NK-92 (cell line): Measurements from ENCODE around the gene NUDT16L1.
"Not testable (repeated sequence)": the region's sequence is repeated elsewhere in the genome, so short reads cannot be mapped to it uniquely, and the experiment has no call there.

Experiments used
- DNase-seq: peaks from one replicate; lab custom pipeline; 2025; ENCODE audit not compliant: unreplicated experiment; lab: John Stamatoyannopoulos, UW

NUDT16L1 gene

DNA sequence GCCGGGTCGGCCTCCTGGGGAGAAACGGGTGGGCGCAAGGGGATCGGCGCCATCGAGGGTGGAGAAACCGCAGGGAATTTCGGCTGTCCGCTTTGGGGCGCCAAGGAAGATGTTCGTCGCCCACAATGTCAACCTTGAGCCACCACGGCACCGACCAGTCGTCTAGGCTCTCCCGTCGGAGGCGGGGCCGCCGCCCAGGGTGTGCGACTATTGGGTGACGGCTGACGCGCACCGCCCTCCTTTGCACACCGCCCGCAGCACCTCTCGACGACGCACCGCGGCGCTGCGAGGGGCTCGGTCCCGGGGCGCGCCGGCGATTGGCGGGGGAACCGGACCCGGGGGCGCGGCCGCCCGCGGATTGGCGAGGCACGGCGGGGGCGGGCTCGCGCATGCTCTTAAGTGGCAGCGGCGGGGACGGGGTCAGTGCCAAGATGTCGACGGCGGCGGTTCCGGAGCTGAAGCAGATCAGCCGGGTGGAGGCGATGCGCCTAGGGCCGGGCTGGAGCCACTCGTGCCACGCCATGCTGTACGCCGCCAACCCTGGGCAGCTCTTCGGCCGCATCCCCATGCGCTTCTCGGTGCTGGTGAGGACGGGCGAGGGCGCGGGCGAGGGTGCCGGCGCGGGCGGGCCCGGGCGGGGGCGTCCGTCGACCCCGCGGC lies at the start of gene NUDT16L1:
NUDT16L1 (plus strand) TSS at position 267 of the 660 bp plus-strand sequence; CDS start at position 432, 165 bp downstream.
- peak; percentile 83 for DNase-seq

DNA sequence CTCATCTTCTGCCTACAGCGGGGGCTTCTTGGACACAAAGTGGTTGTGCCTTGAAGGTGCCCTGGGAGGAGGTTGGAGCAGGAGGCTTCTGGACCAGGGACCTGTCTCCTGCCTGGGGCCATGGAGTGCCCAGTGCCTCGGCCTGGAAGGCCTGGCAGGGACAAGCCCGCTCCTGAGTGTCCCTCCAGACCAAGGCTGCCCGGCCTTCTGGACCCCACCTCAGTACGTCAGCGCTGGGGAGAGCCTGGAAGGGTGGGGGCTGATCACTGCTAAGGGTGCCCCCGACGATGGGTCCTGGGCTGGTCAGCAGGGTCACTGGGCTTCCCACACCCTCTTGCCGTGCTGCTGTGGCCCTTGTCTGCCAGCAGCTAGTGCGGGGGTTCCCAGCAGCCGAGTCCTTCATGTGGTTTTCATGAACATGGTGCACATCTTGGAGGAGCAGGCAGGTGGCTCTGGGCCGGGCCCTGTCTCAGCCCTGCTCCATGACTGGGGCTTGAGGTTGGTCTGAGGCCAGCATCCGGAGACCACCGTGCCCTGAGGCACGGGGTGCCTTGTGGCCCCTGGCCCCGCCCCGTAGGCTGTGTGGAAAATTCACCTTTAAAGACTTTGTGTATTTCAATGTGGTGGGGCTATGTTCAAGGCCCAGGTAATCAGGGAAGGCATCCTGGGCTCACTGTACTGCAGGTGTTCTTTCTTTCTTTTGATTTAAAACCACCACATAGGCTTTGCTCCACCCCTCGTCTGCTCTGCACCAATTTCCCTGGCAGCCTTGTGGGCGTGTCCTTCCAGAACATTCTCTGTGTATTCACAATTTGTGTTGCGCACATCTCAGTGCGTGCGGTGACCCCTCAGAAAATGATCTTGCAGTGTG lies 46.4 kb upstream of the NUDT16L1 start:
- DNase-seq, result no peak

DNA sequence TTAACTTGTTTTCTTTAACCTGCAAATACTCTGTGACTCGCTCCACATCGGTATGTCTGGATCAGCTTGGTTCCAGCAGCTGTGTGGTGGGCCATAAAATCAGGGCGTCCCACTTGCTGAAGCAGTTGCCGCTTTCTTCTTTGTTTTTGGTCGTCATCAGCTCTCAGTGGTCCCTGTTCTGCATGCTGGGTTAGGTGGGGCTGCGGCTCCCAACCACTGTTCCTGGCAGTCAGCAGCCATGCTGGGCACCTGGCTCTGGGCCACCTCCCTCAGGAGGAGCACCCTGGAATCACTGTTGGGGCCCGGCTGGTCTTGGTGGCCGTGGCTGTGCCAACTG lies 45.8 kb upstream of the NUDT16L1 start:
- DNase-seq, result no peak

DNA sequence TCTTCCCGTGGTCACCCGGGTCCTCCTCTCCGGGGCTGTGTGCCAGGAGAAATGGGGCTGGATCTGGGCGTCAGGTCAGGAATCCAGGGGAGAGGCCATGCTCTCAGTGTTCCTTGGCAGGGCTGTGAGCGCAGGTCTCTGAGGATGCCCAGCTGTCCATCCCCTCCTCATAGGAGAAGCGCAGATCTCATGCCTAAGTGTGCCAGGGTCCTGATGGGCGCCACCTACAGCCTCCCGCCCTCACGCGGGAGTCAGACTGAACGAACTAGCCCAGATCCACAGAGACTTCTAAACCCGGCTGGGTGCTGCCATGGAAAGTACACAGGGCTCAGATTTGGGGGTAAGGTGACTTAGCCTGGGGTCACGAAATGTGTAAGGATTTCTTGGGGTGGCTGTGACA lies 44.4 kb upstream of the NUDT16L1 start:
- no peak for DNase-seq

DNA sequence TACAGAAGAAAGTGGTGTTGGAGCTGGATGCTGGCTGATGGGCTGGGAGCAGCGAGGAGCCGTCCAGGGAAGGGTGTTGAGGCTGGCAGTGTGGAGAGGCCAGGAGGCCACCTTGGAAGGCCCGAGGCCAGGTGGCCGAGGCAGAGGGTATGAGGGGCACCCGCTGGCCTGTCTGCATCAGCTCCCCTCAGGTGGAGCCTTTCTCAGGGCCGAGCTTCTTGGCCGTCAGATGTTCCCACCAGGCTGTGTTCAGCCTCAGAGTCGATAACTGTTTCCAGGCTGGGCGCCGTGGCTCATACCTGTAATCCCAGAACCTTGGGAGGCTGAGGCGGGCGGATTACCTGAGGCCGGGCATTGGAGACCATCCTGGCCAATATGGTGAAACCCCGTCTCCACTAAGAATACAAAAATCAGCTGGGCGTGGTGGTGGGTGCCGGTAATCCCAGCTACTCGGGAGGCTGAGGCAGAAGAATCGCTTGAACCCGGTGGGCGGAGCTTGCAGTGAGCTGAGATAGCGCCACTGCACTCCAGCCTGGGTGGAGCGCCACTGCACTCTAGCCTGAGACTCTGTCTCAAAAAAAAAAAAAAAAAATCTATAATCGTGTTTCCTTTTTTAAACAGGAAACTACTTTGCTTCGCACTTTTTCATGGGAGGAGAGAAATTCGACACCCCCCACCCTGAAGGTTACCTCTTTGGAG lies 43.5 kb upstream of the NUDT16L1 start:
- DNase-seq, result no peak

DNA sequence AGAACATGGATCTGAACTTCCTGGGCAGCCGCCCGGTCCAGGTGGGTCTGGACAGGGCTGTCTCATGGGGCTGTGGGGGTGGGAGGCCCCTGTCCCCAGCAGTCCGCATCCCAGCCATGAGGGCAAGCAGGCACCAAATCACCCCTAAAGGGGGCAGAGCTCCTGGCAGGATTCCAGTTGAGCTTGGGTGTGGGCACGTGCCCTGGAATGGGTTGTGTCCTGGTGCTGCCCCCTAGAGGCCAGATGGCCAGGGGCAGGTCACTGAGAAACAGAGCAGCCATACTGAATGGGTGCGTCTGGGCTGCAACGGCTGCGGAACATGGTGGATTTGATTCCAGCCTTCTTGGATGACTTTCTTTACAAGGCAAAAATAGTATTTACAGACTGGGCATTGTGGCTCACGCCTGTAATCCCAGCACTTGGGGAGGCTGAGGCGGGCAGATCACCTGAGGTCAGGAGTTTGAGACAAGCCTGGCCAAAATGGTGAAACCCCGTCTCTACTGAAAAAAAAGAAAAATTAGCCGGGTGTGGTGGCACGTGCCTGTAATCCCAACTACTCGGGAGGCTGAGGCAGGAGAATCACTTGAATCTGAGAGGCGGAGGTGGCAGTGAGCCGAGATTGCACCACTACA lies 42.8 kb upstream of the NUDT16L1 start:
- not testable (repeated sequence) for DNase-seq

DNA sequence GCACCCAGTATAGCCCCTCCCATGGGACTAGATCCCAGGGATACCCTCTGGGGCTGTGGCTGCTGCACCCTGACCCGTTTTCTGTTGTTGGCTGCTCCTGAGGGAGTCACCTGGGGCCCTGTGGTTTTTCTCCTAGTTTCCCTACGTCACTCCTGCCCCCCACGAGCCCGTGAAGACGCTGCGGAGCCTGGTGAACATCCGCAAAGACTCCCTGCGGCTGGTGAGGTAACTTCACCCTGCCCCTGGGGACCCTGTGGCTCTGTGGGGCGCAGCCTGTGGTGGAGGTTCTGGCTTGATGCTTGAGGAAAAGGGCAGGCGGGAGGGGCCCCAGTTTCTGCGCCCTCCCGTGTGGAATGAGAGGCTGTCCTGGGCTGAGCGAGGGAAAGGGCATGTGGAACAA lies 41.5 kb upstream of the NUDT16L1 start:
- DNase-seq, result no peak

DNA sequence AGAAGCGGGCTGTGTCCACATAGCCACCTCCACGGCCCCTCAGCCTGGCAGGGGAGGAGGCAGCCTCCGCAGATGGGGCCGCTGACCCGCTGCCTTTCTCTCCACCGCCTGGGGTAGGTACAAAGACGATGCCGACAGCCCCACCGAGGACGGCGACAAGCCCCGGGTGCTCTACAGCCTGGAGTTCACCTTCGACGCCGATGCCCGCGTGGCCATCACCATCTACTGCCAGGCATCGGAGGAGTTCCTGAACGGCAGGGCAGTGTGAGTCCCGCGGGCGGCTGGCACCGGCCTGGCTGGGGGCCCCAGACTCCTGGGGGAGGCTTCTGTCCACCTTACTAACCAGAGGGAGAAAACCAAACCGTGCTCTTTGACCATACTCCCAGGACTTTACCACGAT lies 40.8 kb upstream of the NUDT16L1 start:
- DNase-seq, result no peak

DNA sequence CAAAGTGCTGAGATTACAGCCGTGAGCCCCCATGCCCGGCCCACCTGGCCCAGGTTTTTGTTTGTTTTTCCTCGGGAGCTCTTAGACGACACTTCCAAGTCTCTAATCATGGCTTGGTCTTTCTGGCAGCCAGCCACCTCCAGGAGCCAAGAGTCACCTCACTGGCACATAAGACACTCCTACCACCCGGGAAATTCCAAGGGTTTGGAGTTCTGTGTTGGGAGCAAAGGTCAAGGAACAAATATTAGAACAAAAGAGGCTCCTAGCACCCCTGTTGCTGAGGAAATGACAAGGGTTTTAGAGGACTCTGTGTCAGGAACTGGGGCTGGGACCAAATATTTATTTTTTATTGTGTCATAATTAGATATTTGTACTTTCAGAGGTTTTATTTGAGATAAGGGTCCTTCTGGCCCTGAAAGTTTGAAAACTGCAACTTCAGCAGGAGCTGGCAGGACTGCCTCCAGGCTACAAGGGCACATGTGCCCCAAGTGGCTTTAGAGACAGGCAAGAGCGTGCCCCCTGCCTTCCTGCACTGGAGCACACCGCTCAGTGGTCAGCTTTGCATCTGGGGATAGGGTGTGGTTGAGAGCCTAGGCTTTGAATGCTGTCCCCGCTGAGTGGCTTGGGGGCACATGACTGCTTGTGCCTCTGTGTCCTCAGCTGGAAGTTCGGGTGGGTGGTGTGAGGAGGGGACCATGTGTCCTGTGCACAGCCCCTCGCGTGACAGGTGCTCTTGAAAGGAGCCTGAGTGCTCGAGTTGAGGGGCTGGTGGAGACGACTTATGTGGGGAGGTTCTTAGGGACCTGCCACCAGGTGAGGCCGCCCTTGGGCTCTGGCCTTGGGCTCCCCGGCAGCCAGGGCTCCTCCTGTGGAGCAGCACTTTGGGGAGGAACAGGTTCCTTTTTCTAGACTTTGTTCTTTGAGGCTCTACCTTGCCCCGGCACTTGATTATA lies 39.1 kb upstream of the NUDT16L1 start:
- DNase-seq, result no peak

DNA sequence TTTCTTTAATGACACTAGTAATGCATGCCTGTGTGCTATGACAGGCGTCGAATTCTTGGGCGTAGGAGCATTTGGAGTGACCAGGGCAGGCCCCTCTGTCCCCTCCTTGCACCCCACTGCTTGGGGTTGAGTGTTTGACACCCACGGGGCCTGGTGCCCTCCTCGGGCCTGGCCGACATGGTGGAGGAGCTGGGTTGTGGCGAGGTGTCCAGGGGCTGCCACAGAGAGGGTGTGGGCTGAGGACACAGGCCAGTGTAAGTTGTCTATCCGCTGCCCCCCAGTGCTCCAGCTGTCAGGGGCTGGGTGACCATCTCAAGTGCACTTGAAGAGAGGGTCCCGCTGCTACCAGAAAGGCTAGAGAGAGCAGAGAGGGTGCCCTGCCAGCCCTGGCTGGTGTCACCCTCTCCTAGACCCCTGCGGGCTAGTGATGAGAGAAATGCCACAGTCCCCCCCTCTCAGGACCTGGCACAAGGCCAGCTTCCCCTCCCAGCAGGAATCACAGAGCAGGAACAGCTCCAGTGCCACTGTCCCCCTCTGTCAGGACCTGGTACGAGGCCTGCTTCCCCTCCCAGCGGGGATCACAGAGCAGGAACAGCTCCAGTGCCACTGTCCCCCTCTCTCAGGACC lies 38.3 kb upstream of the NUDT16L1 start:
- no peak for DNase-seq

DNA sequence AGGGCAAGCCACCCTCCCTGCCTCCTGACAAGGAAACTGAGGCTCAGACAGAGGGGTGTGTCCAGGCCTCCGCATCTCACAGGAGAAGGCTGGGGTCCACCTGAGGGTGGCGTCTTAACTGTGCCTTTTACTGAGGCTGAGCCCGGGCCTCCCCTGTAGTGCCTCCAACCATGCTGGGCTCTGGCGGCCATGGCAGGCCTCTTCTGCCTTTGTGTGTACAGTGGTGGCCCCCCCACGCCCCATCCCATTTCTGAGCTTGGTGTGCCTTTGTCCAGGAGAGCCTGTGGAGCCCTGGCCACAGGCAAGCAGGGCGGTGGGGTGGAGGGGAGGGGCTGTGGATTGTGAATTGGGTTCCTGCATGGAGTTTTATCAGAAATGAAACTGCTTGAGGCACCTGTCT lies 37.6 kb upstream of the NUDT16L1 start:
- DNase-seq, result no peak

DNA sequence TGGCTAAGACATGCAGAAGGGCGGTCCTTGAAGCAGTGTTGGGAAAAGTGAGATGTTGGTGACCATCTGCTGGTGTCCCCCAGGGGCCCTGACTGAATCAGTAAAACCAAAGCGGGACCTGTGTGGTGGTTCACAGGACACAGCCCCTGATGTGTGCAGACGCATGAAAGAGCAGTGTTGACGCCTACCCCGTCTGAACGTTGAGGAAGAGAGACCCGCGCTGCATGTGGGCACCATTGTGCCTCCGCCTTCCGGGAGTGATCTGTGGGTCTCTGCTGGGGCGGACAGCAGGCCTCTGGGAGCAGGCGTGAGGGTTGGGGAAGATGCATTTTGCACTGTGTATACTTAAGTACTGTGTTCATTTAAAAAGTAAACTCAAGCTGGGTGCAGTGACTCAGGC lies 37.1 kb upstream of the NUDT16L1 start:
- no peak for DNase-seq

DNA sequence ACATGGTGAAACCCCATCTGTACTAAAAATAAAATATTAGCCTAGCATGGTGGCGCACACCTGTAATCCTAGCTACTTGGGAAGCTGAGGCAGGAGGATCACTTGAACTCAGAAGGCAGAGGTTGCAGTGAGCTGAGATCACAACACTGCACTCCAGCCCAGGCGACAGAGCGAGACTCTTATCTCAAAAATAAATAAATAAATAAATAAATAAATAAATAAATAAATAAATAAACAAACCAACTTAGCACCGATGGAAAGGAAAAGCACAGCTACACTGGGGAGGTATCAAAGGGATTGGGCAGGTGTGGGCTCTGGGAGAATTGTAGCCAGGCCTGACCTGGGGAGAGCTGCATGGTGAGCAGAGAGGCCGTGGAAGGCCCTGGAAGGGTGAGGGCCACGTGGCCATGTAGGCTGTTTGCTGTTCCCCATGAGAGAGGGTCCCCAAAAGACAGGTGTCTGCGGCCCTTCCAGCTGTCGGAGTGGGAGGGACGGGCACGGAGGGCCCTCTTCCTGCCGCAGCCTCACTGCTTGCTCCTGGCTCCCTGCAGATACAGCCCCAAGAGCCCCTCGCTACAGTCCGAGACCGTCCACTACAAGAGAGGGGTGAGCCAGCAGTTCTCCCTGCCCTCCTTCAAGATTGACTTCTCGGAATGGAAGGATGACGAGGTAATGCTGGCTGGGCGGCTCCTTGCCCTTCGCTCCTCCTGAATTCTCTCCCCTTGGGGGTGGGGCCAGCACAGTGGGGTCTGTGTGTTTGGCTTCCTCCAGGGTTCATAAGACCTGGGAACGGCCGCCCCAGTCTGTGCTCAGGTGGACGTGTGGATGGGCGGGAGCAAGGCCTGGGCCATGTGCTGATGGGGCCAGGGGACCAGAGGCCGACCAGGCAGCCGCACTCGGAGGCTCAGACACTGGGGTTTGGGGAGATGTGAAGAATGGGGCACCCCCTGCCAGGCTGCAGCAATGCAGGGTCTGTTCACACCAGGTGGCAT lies 36.4 kb upstream of the NUDT16L1 start:
- no peak for DNase-seq

DNA sequence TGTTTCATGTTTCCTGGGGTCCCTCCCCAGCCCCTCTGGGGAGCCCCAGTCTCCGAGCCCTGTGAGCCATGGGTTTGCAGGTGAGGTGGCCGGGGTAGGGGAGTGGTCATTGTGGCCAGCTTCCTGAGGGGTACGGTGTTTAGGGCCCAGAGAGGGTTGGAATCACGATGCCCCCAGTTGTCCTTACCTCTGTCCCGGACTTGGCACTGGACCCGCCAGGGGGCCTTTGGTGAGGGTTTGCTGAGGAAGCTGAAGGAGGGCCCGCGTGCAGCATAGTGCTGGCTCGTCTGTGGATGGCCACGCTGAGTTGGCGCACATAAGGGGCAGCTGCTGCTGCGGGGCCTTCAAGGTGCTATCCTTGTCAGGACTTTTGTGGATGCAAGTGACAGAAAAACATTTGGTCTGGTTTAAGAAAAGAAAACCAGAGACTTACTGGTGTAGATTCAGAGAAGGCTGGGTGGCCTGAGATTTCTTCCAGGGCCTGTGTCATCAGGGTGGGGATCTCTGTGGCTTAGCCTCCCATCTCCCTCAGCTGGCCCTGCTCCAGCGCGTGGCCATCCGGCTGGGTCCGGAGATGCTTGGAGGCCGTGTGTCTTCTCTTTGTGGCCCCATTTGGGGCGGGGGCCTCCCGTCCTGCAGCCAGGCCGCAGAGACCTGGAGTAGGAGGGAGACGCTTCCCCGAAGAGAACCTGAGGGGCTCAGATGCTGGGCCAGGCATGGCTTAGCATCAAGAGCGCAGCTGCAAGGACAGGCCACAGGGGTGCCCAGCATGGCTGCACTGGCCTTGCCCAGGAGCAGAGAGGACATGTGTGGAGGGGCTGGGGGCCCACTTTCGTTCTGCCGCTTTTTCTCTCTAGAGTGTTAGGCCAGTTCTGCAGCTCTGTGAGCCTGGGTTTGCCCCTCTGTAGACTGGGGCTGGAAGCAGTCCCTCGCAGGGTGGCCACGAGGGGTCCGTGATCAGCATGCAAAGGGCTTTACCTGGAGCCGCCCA lies 33.7 kb upstream of the NUDT16L1 start:
- no peak for DNase-seq

DNA sequence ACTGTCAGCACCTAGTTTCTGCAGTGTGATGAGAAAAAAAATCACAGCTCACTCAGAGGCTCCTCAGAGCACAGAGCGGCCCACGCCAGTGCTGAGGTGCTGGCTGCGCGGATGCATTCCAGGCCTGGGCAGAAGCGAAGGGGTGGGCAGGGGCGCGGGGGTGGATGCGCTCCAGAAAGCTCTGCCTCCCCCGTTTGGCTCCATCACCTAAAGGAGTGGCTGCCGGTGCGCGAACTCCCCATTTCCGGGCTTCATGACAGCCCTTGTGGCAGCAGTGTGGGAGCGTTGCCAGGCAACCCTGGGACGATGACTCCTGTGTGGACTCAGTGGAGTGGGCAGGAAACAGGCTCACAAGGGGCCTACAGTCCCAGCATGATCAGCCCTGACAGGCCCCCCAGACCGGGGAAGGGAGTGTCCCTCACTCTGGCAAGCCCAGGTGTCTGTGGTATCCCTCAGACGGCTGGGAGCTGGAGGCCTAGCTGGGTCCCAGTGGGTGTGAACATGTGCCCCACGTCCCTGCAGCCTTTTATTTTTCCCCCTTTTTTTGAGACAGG lies 32.8 kb upstream of the NUDT16L1 start:
- no peak for DNase-seq

DNA sequence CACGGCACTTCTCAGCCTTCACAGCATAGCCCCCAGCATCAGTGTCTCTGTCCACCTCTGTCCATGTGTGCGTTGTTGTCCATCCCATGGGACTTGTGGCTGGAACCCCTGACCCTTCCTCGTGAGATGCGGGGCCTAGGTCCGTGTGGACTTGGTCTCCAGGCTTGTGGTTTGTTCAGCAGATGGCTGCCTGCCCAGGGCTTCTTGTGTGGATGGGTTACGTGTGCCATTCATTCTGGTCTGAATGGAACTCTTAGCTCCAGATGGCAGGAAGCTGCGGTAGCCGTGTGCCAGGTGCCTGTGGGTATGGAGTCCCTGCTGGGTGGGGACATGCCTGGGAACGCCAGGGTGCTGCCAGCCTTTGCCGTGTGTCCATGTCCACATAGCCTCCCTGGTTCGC lies 31.7 kb upstream of the NUDT16L1 start:
- no peak for DNase-seq

DNA sequence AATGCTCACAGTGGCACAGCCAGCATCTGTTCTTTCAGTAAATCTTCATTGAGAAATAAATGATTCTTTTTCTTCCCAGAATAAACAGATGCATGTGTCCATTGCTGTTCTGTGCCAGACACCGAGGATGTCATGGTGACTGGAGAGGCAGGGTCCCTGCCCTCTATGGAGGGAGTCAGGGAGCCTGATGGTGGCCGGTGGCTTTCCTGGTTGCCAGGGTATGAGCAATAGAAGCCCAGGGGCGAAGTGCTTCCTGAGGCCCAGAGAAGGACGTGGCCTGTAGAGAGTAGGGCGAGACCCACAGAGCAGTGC lies 29.9 kb upstream of the NUDT16L1 start:
- no peak for DNase-seq
